Limb (tissue), 2 donors: Measurements from ENCODE around the gene PNLDC1.

ENCODE experiments used
- DNase-seq, 2 donors: peaks; one replicate each; pipeline ENCODE4 v3.0.0-alpha.2; 2016; ENCODE audit errors: extremely low spot score in 2 of 2

The PNLDC1 gene, protein sequence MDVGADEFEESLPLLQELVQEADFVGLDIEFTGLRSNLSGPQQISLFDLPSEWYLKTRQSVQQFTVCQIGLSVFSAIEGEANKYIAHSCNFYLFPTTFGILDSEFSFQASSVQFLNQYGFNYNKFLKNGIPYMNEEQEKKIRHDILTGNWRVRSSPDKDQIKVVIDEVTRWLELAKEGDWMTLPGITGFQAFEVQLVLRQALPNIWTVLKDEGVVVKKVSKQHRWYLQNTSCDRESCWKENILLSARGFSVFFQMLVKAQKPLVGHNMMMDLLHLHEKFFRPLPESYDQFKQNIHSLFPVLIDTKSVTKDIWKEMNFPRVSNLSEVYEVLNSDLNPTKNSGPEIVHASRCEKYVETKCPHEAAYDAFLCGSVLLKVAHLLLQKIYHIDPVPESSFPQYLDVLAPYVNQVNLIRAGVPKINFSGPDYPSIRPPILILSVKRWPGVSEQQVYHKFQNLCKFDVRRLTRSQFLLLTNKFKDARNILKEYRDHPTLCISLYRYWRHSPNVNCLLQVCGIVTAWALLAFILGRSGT

DNA sequence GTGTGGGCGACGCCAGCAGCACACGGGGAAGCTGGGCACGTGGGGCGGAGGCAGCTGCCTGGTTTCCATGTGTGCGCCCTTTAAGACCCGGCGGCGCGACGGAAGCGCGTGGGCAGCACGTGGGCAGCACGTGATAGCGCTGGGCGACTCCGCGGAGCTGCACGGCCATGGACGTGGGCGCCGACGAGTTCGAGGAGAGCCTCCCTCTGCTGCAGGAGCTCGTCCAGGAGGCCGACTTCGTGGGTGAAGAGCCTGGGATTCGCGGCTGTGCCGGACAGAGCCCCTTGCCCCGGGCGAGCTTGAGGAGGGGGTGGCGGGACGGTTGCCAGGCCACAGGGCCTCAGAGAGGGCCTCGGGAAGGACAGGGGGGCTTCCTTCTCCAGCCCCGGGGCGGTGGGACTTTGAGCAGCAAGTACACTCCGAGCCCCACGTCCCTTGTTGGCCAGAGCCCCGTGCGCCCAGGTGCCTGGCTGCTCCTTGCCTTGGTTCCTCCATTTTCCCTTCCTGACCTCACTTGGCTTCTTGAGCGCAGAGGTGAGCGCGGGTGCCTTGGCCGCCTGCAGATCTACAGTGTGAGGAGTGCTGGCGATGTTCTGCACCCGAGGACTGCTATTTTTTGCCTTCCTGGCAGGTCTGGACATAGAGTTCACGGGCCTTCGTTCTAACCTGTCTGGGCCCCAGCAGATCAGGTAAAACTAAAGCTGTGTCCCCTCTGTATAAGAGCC lies at the start of gene PNLDC1:
Gene PNLDC1, plus strand, starts transcription at position 136 of the 725 bp plus-strand sequence. Its CDS starts 32 bp downstream, at position 168.
- DNase-seq: no peak

GRCh38 chr6:159751448-159751847 lies 48.6 kb upstream of the PNLDC1 start:
- DNase-seq: no peak

- DNase-seq: no peak
Measured at GRCh38 chr6:159753081-159753872, 46.8 kb upstream of the PNLDC1 start.

DNA sequence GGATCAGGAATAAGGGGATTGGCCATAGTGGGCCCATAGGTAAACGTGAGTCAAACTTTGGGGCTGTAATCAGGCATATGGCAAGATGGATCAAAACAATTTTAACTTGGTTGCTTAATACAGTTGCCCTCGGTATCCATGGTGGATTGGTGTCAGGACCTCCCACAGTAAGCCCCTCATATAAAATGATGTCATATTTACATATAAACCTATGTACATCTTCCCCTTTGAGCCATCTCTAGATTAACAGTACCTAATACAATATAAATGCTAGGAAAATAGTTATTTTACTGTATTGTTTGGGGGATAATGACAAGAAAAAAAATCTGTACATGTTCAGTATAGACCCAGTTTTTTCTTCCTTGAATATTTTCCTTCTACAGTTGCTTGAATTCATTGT lies 45.7 kb upstream of the PNLDC1 start:
- no peak for DNase-seq

GRCh38 chr6:159754959-159755914 lies 44.8 kb upstream of the PNLDC1 start:
- DNase-seq: no peak

DNA sequence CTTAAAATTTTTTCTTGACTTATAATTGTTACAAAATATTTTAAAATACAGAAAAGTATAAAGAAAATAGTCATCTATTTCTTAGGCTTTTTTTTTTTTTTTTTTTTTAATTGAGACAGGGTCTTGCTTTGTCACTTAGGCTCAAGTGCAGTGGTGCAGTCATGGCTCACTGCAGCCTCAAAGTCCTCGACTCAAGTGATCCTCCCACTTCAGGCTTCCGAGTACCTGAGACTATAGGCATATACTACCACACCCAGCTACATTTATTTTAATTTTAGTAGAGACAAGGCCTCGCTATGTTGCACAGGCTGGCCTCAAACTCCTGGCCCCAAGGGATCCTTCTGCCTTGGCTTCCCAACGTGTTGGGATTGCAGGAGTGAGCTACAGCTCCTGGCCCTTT lies 43.6 kb upstream of the PNLDC1 start:
- DNase-seq: no peak

- no peak for DNase-seq
Measured at GRCh38 chr6:159758031-159759001, 41.8 kb upstream of the PNLDC1 start.

- DNase-seq: no peak
Measured at GRCh38 chr6:159759645-159760044, 40.4 kb upstream of the PNLDC1 start.

DNA sequence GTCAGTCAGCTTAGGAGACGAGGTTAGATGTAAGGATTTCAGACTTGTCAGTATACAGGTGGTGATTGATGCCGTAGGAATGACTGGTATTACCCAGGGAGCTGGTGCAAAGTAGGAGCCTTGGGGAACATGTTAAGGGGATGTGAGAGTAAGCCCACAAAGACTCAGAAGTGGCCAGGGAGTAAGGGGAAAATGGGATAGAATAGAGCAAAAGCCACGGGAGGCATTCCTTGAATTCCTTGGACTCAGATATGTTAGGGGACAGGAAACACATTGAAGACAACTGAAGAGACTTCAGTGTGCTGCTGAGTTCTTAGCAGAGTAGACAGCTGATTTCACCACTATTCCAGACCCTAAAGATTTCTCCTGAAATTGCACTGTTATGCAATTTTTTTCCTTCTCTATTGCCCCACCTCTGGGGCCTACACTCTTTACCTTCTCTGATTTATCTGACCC lies 39.4 kb upstream of the PNLDC1 start:
- no peak for DNase-seq

DNA sequence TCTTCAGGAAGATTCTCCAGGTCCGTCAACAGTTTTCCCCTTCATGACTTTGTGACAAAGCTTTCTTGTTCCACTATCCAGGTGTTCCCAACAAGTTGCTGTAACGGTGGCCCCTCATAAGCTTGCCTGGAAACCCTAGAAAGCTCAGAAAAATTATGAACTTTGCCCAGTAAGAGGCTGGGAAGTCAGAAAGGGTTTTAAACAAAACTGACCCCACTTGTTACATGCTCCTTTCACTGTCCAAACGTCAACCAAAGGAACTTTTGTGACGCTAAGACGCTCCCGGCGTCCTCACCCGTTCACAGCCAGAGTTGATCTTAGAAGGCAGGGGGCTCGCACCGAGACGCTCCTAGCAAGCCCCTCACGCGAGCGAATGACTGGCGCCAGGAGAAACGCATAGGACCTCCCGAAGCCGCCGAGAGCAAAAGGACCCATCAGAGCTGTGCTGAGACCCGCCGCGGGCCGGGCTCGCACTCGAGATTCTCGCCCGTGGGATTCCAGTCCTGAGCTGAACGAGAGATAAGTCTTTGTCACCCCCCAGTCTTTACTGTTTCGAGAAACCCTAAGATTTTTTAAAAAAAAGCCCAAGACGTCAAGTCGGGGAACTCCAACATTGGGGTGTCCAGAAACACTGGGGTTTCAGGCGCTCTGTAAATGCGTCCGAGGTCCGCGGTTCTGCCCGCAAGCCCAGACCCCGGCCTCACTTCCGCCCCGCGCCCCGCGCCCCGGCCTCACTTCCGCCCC lies 38.8 kb upstream of the PNLDC1 start:
- DNase-seq: no peak

GRCh38 chr6:159761873-159762680 lies 38.0 kb upstream of the PNLDC1 start, which contains the start of gene ACAT2:
Gene ACAT2, plus strand, starts transcription at chr6:159762045. Its CDS starts 43 bp downstream, at chr6:159762088.
- peak; percentile 95 for DNase-seq

DNA sequence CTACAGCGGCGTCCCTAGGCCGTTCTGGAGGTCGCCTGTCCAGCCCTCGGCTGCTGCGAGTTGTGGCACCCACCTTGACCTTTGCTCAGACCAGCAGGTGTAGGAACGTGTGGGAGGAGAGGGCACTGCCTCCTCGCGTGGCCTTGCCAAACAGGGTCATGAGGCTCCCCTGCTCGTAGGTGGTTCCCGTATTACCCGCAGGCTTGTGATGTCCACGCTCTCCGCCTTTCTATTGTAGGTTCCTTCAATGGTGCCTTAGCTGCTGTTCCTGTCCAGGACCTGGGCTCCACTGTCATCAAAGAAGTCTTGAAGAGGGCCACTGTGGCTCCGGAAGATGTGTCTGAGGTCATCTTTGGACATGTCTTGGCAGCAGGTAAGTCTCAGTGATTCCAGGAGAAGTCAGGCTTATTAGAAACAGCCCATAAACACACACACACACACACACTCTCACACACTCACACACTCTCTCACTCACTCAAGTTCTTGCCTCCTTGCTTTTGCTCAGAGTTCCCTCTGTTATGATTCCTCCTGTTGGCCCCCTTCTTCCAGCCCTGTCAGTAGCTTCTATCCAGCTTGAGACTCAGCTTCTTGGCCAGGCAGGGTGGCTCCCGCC lies 37.3 kb upstream of the PNLDC1 start:
- no peak for DNase-seq

- no peak for DNase-seq
Measured at GRCh38 chr6:159766906-159767305, 33.2 kb upstream of the PNLDC1 start.

DNA sequence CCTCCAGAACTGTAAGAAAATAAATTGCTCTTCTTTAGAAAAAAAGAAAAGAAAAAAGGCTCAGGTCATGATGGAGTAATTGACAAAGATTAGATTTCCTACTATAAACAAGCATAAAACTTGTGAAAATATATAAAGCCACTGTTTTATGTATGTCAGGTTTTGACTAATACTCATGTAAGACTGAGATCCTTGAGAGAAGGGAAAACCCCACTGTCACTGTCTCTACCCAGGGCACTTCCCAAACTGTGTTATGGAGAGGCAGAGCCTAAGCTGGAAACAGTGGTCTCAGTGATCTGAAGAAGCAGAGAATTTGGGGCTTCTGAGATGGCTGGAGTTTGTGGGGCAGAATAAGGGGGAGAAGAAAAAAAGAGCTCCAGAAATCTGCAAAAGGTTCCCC lies 30.6 kb upstream of the PNLDC1 start:
- DNase-seq: no peak

- no peak for DNase-seq
Measured at GRCh38 chr6:159772196-159772595, 27.9 kb upstream of the PNLDC1 start.

DNA sequence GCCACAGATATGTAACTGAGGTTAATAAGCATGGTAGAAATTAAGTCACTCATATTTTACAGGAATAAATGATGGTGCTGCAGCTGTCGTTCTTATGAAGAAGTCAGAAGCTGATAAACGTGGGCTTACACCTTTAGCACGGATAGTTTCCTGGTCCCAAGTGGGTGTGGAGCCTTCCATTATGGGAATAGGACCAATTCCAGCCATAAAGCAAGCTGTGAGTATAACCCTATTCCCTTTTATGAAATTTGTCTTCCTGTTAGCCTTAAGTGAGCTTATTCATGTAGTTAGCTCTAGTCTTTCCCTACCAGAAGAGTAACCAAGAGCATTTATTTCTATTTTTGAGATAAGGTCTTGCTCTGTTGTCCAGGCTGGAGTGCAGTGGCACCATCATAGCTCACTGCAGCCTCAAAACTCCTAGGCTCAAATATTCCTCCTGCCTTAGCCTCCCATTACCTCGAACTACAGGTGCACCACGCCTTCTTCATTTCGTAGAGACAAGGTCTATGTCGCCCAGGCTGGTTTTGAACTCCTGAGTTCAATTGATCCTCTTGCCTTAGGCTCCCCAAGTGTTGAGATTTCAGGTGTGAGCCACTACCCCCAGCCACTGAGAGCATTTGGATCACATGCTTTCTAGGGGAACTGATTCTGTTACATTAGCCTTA lies 22.7 kb upstream of the PNLDC1 start:
- no peak for DNase-seq

- DNase-seq: no peak
Measured at GRCh38 chr6:159778131-159778530, 21.9 kb upstream of the PNLDC1 start.
